SU-DHL-6 (cell line): ENCODE data around the gene HMMR.
A peak's percentile ranks its signal among the peaks of the same experiment; 100 is the strongest.

ENCODE experiments used
- H2AFZ ChIP-seq: fragments of 200-600 bp; sonication (generic); 2 replicates; pipeline ENCODE4 v1.6.1; 2014; ENCODE audit warnings: low read depth, mild to moderate bottlenecking, moderate library complexity, mixed read lengths, antibody characterized with exemption, low read length; ENCODE audit not compliant: severe bottlenecking
- H3F3A ChIP-seq: fragments of 200-600 bp; shearing (Covaris generic); 2 replicates; pipeline ENCODE4 v1.6.0; 2016; ENCODE audit warnings: antibody characterized with exemption, mild to moderate bottlenecking; ENCODE audit not compliant: insufficient read depth
- H3K27ac ChIP-seq: fragments of 200-600 bp; sonication (generic); 2 replicates; pipeline ENCODE4 v1.5.1; 2016; ENCODE audit warnings: low read depth, mild to moderate bottlenecking, low read length, moderate library complexity, mixed read lengths
- H3K27me3 ChIP-seq: fragments of 200-600 bp; sonication (generic), shearing (Covaris generic); 2 replicates; pipeline ENCODE4 v1.6.0; 2014; ENCODE audit warnings: mild to moderate bottlenecking, low read length
- H3K36me3 ChIP-seq: fragments of 200-600 bp; sonication (generic); 2 replicates; pipeline ENCODE4 v1.6.1; 2014; ENCODE audit warnings: mild to moderate bottlenecking, low read length, mixed read lengths
- H3K4me2 ChIP-seq: fragments of 300-600, 200-600 bp; shearing (Covaris generic), sonication (generic); 2 replicates; pipeline ENCODE4 v1.6.0; 2014; ENCODE audit warnings: low read length, low read depth, mild to moderate bottlenecking; ENCODE audit not compliant: poor library complexity, severe bottlenecking
- H3K4me3 ChIP-seq: fragments of 200-600 bp; sonication (generic); 2 replicates; pipeline ENCODE4 v1.5.1; 2014; ENCODE audit warnings: antibody characterized with exemption, low read length, mild to moderate bottlenecking, mixed read lengths; ENCODE audit not compliant: insufficient read depth, poor library complexity, severe bottlenecking
- H3K79me2 ChIP-seq: fragments of 200-600 bp; sonication (generic); 2 replicates; pipeline ENCODE4 v1.6.1; 2014; ENCODE audit warnings: mild to moderate bottlenecking, low read length, moderate library complexity; ENCODE audit not compliant: insufficient read depth
- H3K9ac ChIP-seq: fragments of 200-600 bp; sonication (generic); 2 replicates; pipeline ENCODE4 v1.7.0; 2014; ENCODE audit warnings: mild to moderate bottlenecking, low read length
- H3K9me2 ChIP-seq: fragments of 200-600 bp; sonication (generic); replicated peaks from 2 replicates; pipeline ENCODE4 v1.6.1; 2014; ENCODE audit warnings: low read length; ENCODE audit not compliant: insufficient read depth
- H3K9me3 ChIP-seq: fragments of 200-600 bp; sonication (generic); 2 replicates; pipeline ENCODE4 v1.6.1; 2014; ENCODE audit warnings: low read length, mixed read lengths; ENCODE audit not compliant: insufficient read depth
- H4K20me1 ChIP-seq: fragments of 200-600 bp; sonication (generic); 2 replicates; pipeline ENCODE4 v1.6.1; 2014; ENCODE audit warnings: low read depth, mild to moderate bottlenecking, antibody characterized with exemption, low read length, moderate library complexity, mixed read lengths
- EZH2phosphoT487 ChIP-seq: fragments of 200-600 bp; sonication (generic), shearing (Covaris generic); conservative IDR thresholded peaks from 2 replicates; pipeline ENCODE4 v1.6.1; 2018; ENCODE audit warnings: mild to moderate bottlenecking, antibody characterized with exemption, low read length, moderate library complexity, mixed read lengths
- TF ChIP-seq, protein P1 (sequence below): fragments of 200-600 bp; sonication (generic); IDR thresholded peaks from one replicate; pipeline ENCODE4 v1.5.1; 2017; ENCODE audit warnings: antibody characterized with exemption, mild to moderate bottlenecking, low read length, moderate library complexity; ENCODE audit not compliant: insufficient read depth, poor library complexity, severe bottlenecking

HMMR gene

DNA sequence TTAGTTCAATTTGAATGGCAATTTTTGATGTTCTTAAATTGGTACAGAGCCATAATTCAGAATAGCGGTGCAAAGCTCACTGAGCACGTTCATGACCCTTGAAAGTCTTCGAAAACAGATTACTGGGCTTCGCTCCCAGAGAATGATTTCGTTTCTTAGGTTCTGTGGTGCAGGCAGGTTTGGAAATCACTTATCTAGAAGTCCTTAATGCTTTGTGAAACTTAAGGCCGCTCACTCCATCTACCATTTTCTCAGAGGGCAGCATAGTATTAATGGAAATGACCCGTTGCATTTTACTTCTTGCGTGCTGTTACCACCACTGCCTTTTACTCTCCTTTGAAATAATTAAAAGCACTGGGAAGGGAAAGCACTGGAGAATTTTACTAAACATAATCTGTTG lies 42.1 kb downstream of the HMMR start:
- Histone ChIP-seq H3K4me2 (peak overlapping the region; percentile 92), H3K36me3 (no peaks in the 10 kb centered on the region), H3K9ac (peak overlapping the region; percentile 65), H3K27me3 (no peaks in the 10 kb centered on the region), H3K9me3 (no peaks in the 10 kb centered on the region), H3K27ac (no peak overlapping the region), H4K20me1 (peaks cover 15% of the 10 kb centered on the region), H3K4me3 (peak overlapping the region; percentile 90), H3K9me2 (no peaks in the 10 kb centered on the region), H3F3A (0 out of 2 replicates have a peak, but pooled peaks cover 4% of the 10 kb centered on the region), H3K79me2 (peaks cover 18% of the 10 kb centered on the region), H2AFZ (peak overlapping the region; percentile 92)
- TF ChIP-seq EZH2phosphoT487 = no peak
- TF ChIP-seq, protein P1, sequence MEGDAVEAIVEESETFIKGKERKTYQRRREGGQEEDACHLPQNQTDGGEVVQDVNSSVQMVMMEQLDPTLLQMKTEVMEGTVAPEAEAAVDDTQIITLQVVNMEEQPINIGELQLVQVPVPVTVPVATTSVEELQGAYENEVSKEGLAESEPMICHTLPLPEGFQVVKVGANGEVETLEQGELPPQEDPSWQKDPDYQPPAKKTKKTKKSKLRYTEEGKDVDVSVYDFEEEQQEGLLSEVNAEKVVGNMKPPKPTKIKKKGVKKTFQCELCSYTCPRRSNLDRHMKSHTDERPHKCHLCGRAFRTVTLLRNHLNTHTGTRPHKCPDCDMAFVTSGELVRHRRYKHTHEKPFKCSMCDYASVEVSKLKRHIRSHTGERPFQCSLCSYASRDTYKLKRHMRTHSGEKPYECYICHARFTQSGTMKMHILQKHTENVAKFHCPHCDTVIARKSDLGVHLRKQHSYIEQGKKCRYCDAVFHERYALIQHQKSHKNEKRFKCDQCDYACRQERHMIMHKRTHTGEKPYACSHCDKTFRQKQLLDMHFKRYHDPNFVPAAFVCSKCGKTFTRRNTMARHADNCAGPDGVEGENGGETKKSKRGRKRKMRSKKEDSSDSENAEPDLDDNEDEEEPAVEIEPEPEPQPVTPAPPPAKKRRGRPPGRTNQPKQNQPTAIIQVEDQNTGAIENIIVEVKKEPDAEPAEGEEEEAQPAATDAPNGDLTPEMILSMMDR = no peak

GRCh38 chr5:163503106-163504078 lies 43.0 kb downstream of the HMMR start:
- Histone ChIP-seq H3K4me3 (peak overlapping the region; percentile 90), H3K36me3 (no peaks in the 10 kb centered on the region), H3K27me3 (no peaks in the 10 kb centered on the region), H3K27ac (peak overlapping the region; percentile 75), H4K20me1 (peaks cover 20% of the 10 kb centered on the region), H3K9me3 (no peaks in the 10 kb centered on the region), H3K4me2 (peak overlapping the region; percentile 92), H2AFZ (peak overlapping the region; percentile 92), H3K9me2 (no peaks in the 10 kb centered on the region), H3K79me2 (peaks cover 26% of the 10 kb centered on the region), H3K9ac (peak overlapping the region; percentile 65), H3F3A (0 out of 2 replicates have a peak, but pooled peaks cover 4% of the 10 kb centered on the region)
- no peak for TF ChIP-seq EZH2phosphoT487
- TF ChIP-seq, protein P1 = peak; percentile 44

- Histone ChIP-seq H3K4me2 (peak overlapping the region; percentile 92), H3K4me3 (peak overlapping the region; percentile 90), H4K20me1 (peaks cover 20% of the 10 kb centered on the region), H3K27me3 (no peaks in the 10 kb centered on the region), H3K79me2 (peaks cover 36% of the 10 kb centered on the region), H3K27ac (peak overlapping the region; percentile 75), H2AFZ (peak overlapping the region; percentile 92), H3F3A (0 out of 2 replicates have a peak, but pooled peaks cover 4% of the 10 kb centered on the region), H3K9me2 (no peaks in the 10 kb centered on the region), H3K36me3 (no peaks in the 10 kb centered on the region), H3K9ac (peak overlapping the region; percentile 65), H3K9me3 (no peaks in the 10 kb centered on the region)
- TF ChIP-seq, protein P1 = no peak
- no peak for TF ChIP-seq EZH2phosphoT487
Observed at GRCh38 chr5:163504079-163504931, 43.9 kb downstream of the HMMR start.
